Vagina (tissue), 2 donors: ENCODE data around the gene CST7. TPM values are rescaled to one million over a fixed set of nuclear protein-coding genes. Genes with fewer than 3 reads are reported as not detected.

Experiments
- DNase-seq, 2 donors: peaks; one replicate each; pipeline ENCODE4 v3.0.0-alpha.2; 2017; ENCODE audit errors: extremely low spot score in 2 of 2
- H3K27ac ChIP-seq: fragments of 200-600 bp; sonication (generic); one replicate; pipeline ENCODE4 v1.5.1; 2019
- H3K27me3 ChIP-seq: fragments of 200-600 bp; sonication (generic); one replicate; pipeline ENCODE4 v1.5.1; 2019
- H3K36me3 ChIP-seq, 2 donors: fragments of 200-600 bp; sonication (generic); one replicate each; pipeline ENCODE4 v1.5.1; 2017 to 2019
- H3K4me1 ChIP-seq: fragments of 200-600 bp; sonication (generic); one replicate; pipeline ENCODE4 v1.5.1; 2019
- H3K4me3 ChIP-seq, 2 donors: fragments of 200-600 bp; sonication (generic); 1 replicate in 1 of 2; 2 replicates in 1 of 2; pipeline ENCODE4 v1.5.1; 2016 to 2019
- H3K9me3 ChIP-seq: fragments of 200-600 bp; sonication (generic); one replicate; pipeline ENCODE4 v1.5.1; 2019
- CTCF ChIP-seq, 3 experiments: fragments of 450-650 bp in 2 of 3; fragments of 200-600 bp in 1 of 3; sonication (generic) in 1 of 3; IDR thresholded peaks; one replicate each; pipeline ENCODE4 v1.5.1; 2017 to 2019; ENCODE audit warnings: antibody characterized with exemption in 3 of 3, mild to moderate bottlenecking in 2 of 3, moderate library complexity in 2 of 3
- POLR2A ChIP-seq, 2 donors: fragments of 450-650 bp; IDR thresholded peaks; one replicate each; pipeline ENCODE4 v1.6.1; 2017; ENCODE audit warnings: antibody characterized with exemption in 2 of 2, mild to moderate bottlenecking in 2 of 2, moderate library complexity in 2 of 2
- POLR2AphosphoS5 ChIP-seq, 2 donors: sonication (generic); formaldehyde crosslinking; IDR thresholded peaks; one replicate each; pipeline ENCODE4 v1.9.0; 2017; ENCODE audit warnings: antibody characterized with exemption in 2 of 2, mild to moderate bottlenecking in 2 of 2, low read depth in 1 of 2; ENCODE audit not compliant: insufficient read depth in 1 of 2
- intact Hi-C: fragments of 100-400 bp; cut with DNase I; formaldehyde crosslinking; loops from one replicate; pipeline ENCODE4 v1.15.1; 2023
- total RNA-seq: library from RNA; depleted of rRNA; stranded (reverse); fragments of >200 nt; gene quantifications from one replicate; pipeline ENCODE4 v1.2.3, GENCODE V29; 2016

CST7 gene
- total RNA-seq, 1 donor from 2014 or later: 3.7 TPM

GRCh38 chr20:24993337-24994185 is 44.5 kb downstream of the CST7 start:
- DNase-seq: peak in 1 of 2 donors; percentile 62
- no peaks in the 10 kb centered on the region for H3K36me3 ChIP-seq
- TF ChIP-seq CTCF (IDR thresholded peaks at IDR 0.05) (peak in 1 of 3 experiments; percentile 20), POLR2AphosphoS5 (IDR thresholded peaks at IDR 0.05; ENCODE audit: insufficient read depth in 1 of 2, low read depth in 1 of 2) (no peak), POLR2A (IDR thresholded peaks at IDR 0.05) (no peak)
- H3K27ac ChIP-seq: peak overlapping the region; percentile 89
- H3K27me3 ChIP-seq: no peaks in the 10 kb centered on the region
- H3K9me3 ChIP-seq: no peaks in the 10 kb centered on the region
- H3K4me1 ChIP-seq: peaks cover 40% of the 10 kb centered on the region
- peak overlapping the region; percentile 89 to 92 for H3K4me3 ChIP-seq
- intact Hi-C loops: loop anchor here (2.0 to 10.0 kb wide), 3 partner anchors 71 to 401 kb away; partner anchors contain the start of gene ABHD12

DNA sequence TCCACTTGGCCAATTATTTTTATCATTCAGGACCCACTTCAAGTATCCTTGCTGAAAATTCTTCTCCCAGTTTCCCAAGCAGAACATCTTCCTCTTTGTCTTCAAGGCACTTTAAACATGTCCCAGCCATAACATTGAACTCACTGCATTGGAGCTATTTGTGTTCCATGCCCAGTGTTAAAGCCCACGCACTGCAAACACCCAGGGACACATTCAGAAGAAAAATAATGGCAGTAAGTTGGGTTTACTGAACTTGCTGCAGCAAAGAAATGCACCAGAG is 45.1 kb downstream of the CST7 start:
- TF ChIP-seq POLR2A (IDR thresholded peaks at IDR 0.05): no peak
- no peak for TF ChIP-seq POLR2AphosphoS5 (IDR thresholded peaks at IDR 0.05; ENCODE audit: insufficient read depth in 1 of 2, low read depth in 1 of 2)
- no peak for TF ChIP-seq CTCF (IDR thresholded peaks at IDR 0.05)
- no peaks in the 10 kb centered on the region for H3K36me3 ChIP-seq
- peak overlapping the region; percentile 89 for H3K27ac ChIP-seq
- no peak for DNase-seq
- intact Hi-C loops: loop anchor here (2.0 to 10.0 kb wide), 3 partner anchors 71 to 401 kb away; partner anchors contain the start of gene ABHD12
- peaks cover 41% of the 10 kb centered on the region for H3K4me1 ChIP-seq
- H3K9me3 ChIP-seq: no peaks in the 10 kb centered on the region
- no peaks in the 10 kb centered on the region for H3K27me3 ChIP-seq
- H3K4me3 ChIP-seq: no peak overlapping the region

DNA sequence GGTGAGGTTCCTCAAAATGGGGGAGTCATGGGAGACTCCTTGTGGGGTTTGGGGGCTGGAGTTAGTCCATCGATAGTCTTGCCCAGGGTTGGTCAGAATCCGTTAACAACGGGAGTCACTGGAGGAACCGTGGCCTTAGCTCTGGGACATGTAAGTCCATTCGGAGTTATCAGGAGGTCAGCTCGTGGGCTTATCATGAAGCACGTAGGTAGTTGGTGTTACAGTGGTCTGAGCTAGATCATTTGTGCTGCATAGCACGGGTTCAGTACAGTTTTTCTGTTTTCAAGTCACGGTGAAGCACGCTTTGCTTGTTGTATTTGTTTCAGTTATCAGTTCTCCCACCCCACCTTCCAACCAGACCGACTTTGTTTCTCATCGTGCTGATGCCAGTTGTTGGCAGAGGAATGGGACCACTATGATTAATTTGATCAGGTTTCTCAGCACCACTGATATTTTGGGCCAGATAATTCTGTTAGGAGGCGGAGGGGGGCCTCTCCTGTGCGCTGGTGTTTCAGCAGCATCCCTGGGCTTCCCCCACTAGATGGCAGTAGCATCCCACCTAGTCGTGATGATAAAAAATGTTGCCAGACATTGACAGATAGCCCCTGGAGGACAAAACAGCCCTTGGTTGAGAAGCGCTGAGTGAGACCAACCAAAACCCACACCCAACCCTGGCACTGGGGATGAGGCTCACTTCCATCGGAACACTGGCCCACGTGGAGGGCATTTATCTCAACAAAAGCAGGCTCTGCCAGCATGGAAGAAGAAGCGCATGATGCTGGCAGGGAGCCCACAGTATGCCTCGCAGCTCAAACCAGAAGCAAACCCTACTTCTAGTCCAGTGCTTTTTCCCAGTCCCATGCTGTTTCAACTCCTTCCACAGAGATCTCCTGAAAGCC is 45.6 kb downstream of the CST7 start:
- Histone ChIP-seq H3K9me3 (no peaks in the 10 kb centered on the region), H3K27me3 (no peaks in the 10 kb centered on the region), H3K4me3 (peak overlapping the region in 1 of 2 donors; percentile 14), H3K27ac (peak overlapping the region; percentile 89), H3K4me1 (peaks cover 46% of the 10 kb centered on the region), H3K36me3 (no peaks in the 10 kb centered on the region)
- peak; percentile 89 to 91 for DNase-seq
- TF ChIP-seq POLR2A (IDR thresholded peaks at IDR 0.05) (no peak), CTCF (IDR thresholded peaks at IDR 0.05) (peak; percentile 83 to 94 (median 89)), POLR2AphosphoS5 (IDR thresholded peaks at IDR 0.05; ENCODE audit: insufficient read depth in 1 of 2, low read depth in 1 of 2) (peak; percentile 48 to 50)
- intact Hi-C loops: loop anchor here (2.0 to 10.0 kb wide), 3 partner anchors 70 to 400 kb away; partner anchors contain the start of gene ABHD12

DNA sequence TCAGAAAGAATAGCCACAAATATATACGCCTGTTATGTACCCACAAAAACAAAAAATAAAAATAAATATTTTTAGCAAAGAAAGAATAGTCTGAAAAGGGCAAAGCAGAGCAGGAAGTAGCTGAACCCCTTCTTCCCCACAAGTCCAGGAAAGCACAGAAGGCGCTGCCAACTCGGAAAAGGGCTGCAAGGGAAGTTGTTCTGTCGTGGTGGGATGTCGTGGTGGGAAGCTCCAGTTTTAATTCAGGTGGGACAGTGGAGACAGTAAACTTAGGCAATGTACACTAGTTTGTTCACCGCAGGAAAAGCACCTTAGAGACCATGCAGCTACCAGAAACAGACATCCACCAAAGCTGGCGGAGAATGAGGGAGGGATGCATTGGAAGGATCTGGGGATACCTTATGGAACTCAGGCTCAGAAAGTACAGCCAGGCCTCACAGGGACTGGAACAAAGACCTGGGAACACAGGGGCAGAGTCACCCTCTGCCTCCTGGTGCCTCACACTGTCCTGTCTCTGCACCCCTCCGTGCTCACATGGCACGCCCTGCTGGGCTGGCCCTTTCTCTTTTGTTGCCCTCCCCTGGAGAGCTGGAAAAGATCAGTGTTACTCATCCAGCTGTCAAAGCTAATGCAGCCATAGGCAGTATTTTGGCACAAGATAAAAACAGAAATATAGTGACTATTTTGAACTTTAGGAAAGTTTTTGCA is 46.8 kb downstream of the CST7 start:
- Histone ChIP-seq H3K9me3 (no peaks in the 10 kb centered on the region), H3K27ac (no peak overlapping the region), H3K27me3 (no peaks in the 10 kb centered on the region), H3K36me3 (no peaks in the 10 kb centered on the region), H3K4me3 (no peak overlapping the region), H3K4me1 (peaks cover 55% of the 10 kb centered on the region)
- TF ChIP-seq POLR2A (IDR thresholded peaks at IDR 0.05): no peak
- no peak for TF ChIP-seq CTCF (IDR thresholded peaks at IDR 0.05)
- TF ChIP-seq POLR2AphosphoS5 (IDR thresholded peaks at IDR 0.05; ENCODE audit: insufficient read depth in 1 of 2, low read depth in 1 of 2): no peak
- peak in 1 of 2 donors; percentile 86 for DNase-seq
- intact Hi-C loops: loop anchor here (2.0 to 10.0 kb wide), 2 partner anchors 69 to 399 kb away; partner anchors contain the start of gene ABHD12
